ENCODE data around the gene REEP3. TPM values are rescaled to one million over a fixed set of nuclear protein-coding genes. Genes with fewer than 3 reads are reported as not detected.
A peak's percentile ranks its signal among the peaks of the same experiment; 100 is the strongest.

Gene REEP3
- total and polyA plus RNA-seq, 2 of the 8 experiments (the other 6 are each of a cell fraction or from before 2014, with no cell fraction given): 5.8 to 31.5 TPM

- peak overlapping the region; percentile 41; the same call in 1 of the 2 replicates for H2BK5ac ChIP-seq (ENCODE audit: low read depth, low read length)
- H2AFZ ChIP-seq (ENCODE audit: low read length): no peak overlapping the region
- no peak overlapping the region for H3K23ac ChIP-seq (ENCODE audit: insufficient read length)
- H3K14ac ChIP-seq (ENCODE audit: insufficient read length): no peak overlapping the region
- FAIRE-seq (peak; percentile 28), DNase-seq (ENCODE audit: low read depth in 1 of 2, low spot score in 2 of 2) (no peak)
- no peak overlapping the region for H2BK20ac ChIP-seq (ENCODE audit: low read length)
- peaks cover 0 to 18% (median 12%) of the 10 kb centered on the region in 4 experiments; a peak in 6 of 7 replicates for H3K4me1 ChIP-seq (replicated peaks in 1 of 4; ENCODE audit: control insufficient read depth in 3 of 4, insufficient read depth in 4 of 4, low read length in 3 of 4)
- peak overlapping the region; percentile 47 to 61; a peak in 3 of 4 replicates for H3K4me2 ChIP-seq (ENCODE audit: insufficient read depth in 1 of 2, low read depth in 2 of 2, low read length in 2 of 2)
- H4K5ac ChIP-seq (ENCODE audit: insufficient read length, low read depth, low read length): no peak overlapping the region
- H2BK120ac ChIP-seq (replicated peaks; ENCODE audit: low read depth, low read length): no peak overlapping the region
- peak overlapping the region; percentile 62 for H2BK12ac ChIP-seq (ENCODE audit: low read depth, low read length)
- H2BK15ac ChIP-seq (ENCODE audit: low read length): no peak overlapping the region
- 51% methylated on average over 3 of the region's 3 CpGs; no CpG with 5 or more reads in 1 of the 2 experiments for WGBS, 2 experiments (ENCODE audit: extremely low coverage in 1 of 2, insufficient coverage in 1 of 2, insufficient read length in 1 of 2, insufficient replicate concordance in 2 of 2, low coverage in 1 of 2, low lambda C conversion rate in 2 of 2, missing lambda C conversion rate in 1 of 2)
- ChIA-PET POLR2A (ENCODE audit: partially characterized antibody) (interaction anchor here (0.6 to 8.4 kb wide), 11 partner anchors 10 to 239 kb away, joined by 3 to 49 read pairs (median 5); partner anchors contain the start of gene REEP3), CTCF (ENCODE audit: partially characterized antibody) (interaction anchor here (0.6 to 2.7 kb wide), 10 partner anchors 11 to 387 kb away, joined by 3 to 10 read pairs (median 4); partner anchors contain the start of gene REEP3)
- peaks cover 0 to 86% of the 10 kb centered on the region in 2 experiments; a peak in 2 of 4 replicates for H3K79me2 ChIP-seq (ENCODE audit: control insufficient read depth in 1 of 2, insufficient read depth in 2 of 2, low read length in 2 of 2)
- peak overlapping the region in 1 of 4 experiments; percentile 16; a peak in 1 of 7 replicates for H3K9ac ChIP-seq (replicated peaks in 1 of 4; ENCODE audit: extremely low read depth in 1 of 4, low read depth in 3 of 4, low read length in 3 of 4)
- H3K18ac ChIP-seq (ENCODE audit: extremely low read depth, low read length): peak overlapping the region; percentile 53; the same call in 1 of the 2 replicates
- no peak overlapping the region for H4K8ac ChIP-seq (ENCODE audit: extremely low read depth, insufficient read depth, low read length)
- H3K27me3 ChIP-seq (replicated peaks in 1 of 4; ENCODE audit: control insufficient read depth in 3 of 4, extremely low read depth in 1 of 4, insufficient read depth in 3 of 4, low read length in 3 of 4): no peaks in the 10 kb centered on the region
- no peaks in the 10 kb centered on the region for H3K79me1 ChIP-seq (ENCODE audit: low read depth, low read length)
- H3K9me3 ChIP-seq (ENCODE audit: insufficient read depth in 2 of 2, low read depth in 1 of 2, low read length in 1 of 2): no peaks in the 10 kb centered on the region
- H4K20me1 ChIP-seq (replicated peaks in 1 of 2; ENCODE audit: control insufficient read depth in 1 of 2, insufficient read depth in 2 of 2, low read length in 2 of 2): no peaks in the 10 kb centered on the region
- peak overlapping the region in 1 of 4 experiments; percentile 15; a peak in 1 of 8 replicates for H3K4me3 ChIP-seq (ENCODE audit: extremely low read depth in 1 of 4, insufficient read depth in 2 of 4, low read depth in 3 of 4, low read length in 4 of 4)
- H3K56ac ChIP-seq (replicated peaks; ENCODE audit: insufficient read length, low read depth, low read length): no peak overlapping the region
- H3K23me2 ChIP-seq (ENCODE audit: low read depth, low read length): no peaks in the 10 kb centered on the region; the same call in 1 of the 2 replicates
- H3K4ac ChIP-seq (replicated peaks; ENCODE audit: insufficient read length, low read depth, low read length): no peak overlapping the region
- no peak overlapping the region for H4K91ac ChIP-seq (replicated peaks; ENCODE audit: insufficient read length, low read length)
- H2AK5ac ChIP-seq (ENCODE audit: low read depth, low read length): peak overlapping the region; percentile 46; the same call in 1 of the 2 replicates
- peak overlapping the region; percentile 29; the same call in 1 of the 2 replicates for H3K27ac ChIP-seq (ENCODE audit: low read depth, low read length)
- H3K36me3 ChIP-seq (ENCODE audit: control insufficient read depth in 2 of 4, insufficient read depth in 4 of 4, low read length in 3 of 4): no peaks in the 10 kb centered on the region; a peak in 1 of 8 replicates
- TF ChIP-seq CEBPB (IDR thresholded peaks at IDR 0.05; ENCODE audit: low read depth, low read length): peak; percentile 86
- no peak for TF ChIP-seq ATF2 (IDR thresholded peaks at IDR 0.05; ENCODE audit: low read length)
Measured at GRCh38 chr10:63504145-63504881, 16.9 kb upstream of the REEP3 start.

Data from H1 (cell line).